GM19372 (cell line): ENCODE data around the gene IKZF1.
"Not testable (repeated sequence)": the region's sequence is repeated elsewhere in the genome, so short reads cannot be mapped to it uniquely, and the experiment has no call there.

Source experiments
- ATAC-seq: cut with Tn5 transposase; IDR thresholded peaks from one replicate; pipeline ENCODE4 v1.9.1; 2021; ENCODE audit warnings: mild to moderate bottlenecking, low read depth, moderate library complexity; ENCODE audit not compliant: unreplicated experiment

Gene IKZF1

GRCh38 chr7:50331564-50332208 is 27.2 kb downstream of the IKZF1 start:
- peak; percentile 66 for ATAC-seq

- ATAC-seq = no peak
These were observed 28.0 kb downstream of the IKZF1 start for GRCh38 chr7:50332241-50333165.

GRCh38 chr7:50333221-50333651 is 28.7 kb downstream of the IKZF1 start:
- no peak for ATAC-seq

GRCh38 chr7:50334341-50334994 is 30.0 kb downstream of the IKZF1 start:
- no peak for ATAC-seq

GRCh38 chr7:50335230-50335794 is 30.8 kb downstream of the IKZF1 start:
- ATAC-seq = no peak

GRCh38 chr7:50335795-50336754 is 31.6 kb downstream of the IKZF1 start:
- no peak for ATAC-seq

GRCh38 chr7:50336894-50337703 is 32.6 kb downstream of the IKZF1 start:
- no peak for ATAC-seq

GRCh38 chr7:50339472-50339871 is 35.0 kb downstream of the IKZF1 start:
- ATAC-seq = not testable (repeated sequence)

- ATAC-seq = no peak
These were observed 35.5 kb downstream of the IKZF1 start for GRCh38 chr7:50339990-50340500.

- no peak for ATAC-seq
These were observed 37.2 kb downstream of the IKZF1 start for GRCh38 chr7:50341724-50342123.

GRCh38 chr7:50342616-50343114 is 38.1 kb downstream of the IKZF1 start:
- no peak for ATAC-seq

- ATAC-seq = no peak
These were observed 42.3 kb downstream of the IKZF1 start for GRCh38 chr7:50346545-50347497.

- ATAC-seq = no peak
These were observed 43.2 kb downstream of the IKZF1 start for GRCh38 chr7:50347693-50348092.

- ATAC-seq = no peak
These were observed 44.1 kb downstream of the IKZF1 start for GRCh38 chr7:50348469-50349162.

GRCh38 chr7:50349399-50349798 is 44.9 kb downstream of the IKZF1 start:
- ATAC-seq = no peak

- ATAC-seq = peak; percentile 71
These were observed 45.7 kb downstream of the IKZF1 start for GRCh38 chr7:50349963-50350944.
